T-helper 17 cell (primary cell): ENCODE measurements around the gene TRMU. TPM values are rescaled to one million over a fixed set of nuclear protein-coding genes. Genes with fewer than 3 reads are reported as not detected.
"Not testable (repeated sequence)": the region's sequence is repeated elsewhere in the genome, so short reads cannot be mapped to it uniquely, and the experiment has no call there.

Experiments
- ATAC-seq: fragments of 150-1000 bp; cut with Tn5 transposase; 2 replicates; pipeline ENCODE4 v1.10.0; 2021; ENCODE audit warnings: mild to moderate bottlenecking, moderate library complexity
- DNase-seq, 3 donors: peaks; one replicate each; pipeline versions ENCODE4 v3.0.0 to v3.0.0-alpha.2; 2020 to 2021
- H3K9me3 ChIP-seq: one replicate; pipeline ENCODE4 v1.7.0; 2013; ENCODE audit warnings: low read length, mild to moderate bottlenecking; ENCODE audit not compliant: control insufficient read depth, poor library complexity, severe bottlenecking
- H3K27ac Mint-ChIP-seq: one replicate; pipeline ENCODE4 v1.8.0; 2022; ENCODE audit warnings: mild to moderate bottlenecking, moderate library complexity, mixed read lengths
- H3K27me3 Mint-ChIP-seq: one replicate; pipeline ENCODE4 v1.8.0; 2022; ENCODE audit warnings: mixed read lengths
- H3K36me3 Mint-ChIP-seq: one replicate; pipeline ENCODE4 v1.8.0; 2022; ENCODE audit warnings: low read depth, mixed read lengths
- H3K4me1 Mint-ChIP-seq: one replicate; pipeline ENCODE4 v1.8.0; 2022; ENCODE audit warnings: mild to moderate bottlenecking, mixed read lengths
- H3K4me3 Mint-ChIP-seq: one replicate; pipeline ENCODE4 v1.8.0; 2022; ENCODE audit warnings: mild to moderate bottlenecking, moderate library complexity, mixed read lengths
- total RNA-seq, 4 donors: library from RNA in 2 of 4; stranded (reverse) in 2 of 4; gene quantifications; one replicate each; pipeline ENCODE4 v1.2.3 and lab custom pipeline; 2022 to 2026

The TRMU gene
- total RNA-seq, 2 donors from 2014 or later: 47.5 to 54.8 TPM

- Mint-ChIP-seq H3K36me3 (no peaks in the 10 kb centered on the region), H3K4me1 (peaks cover 18% of the 10 kb centered on the region), H3K4me3 (no peak overlapping the region), H3K27me3 (peaks cover 4% of the 10 kb centered on the region), H3K27ac (no peak overlapping the region)
- ATAC-seq (no peak), DNase-seq (no peak)
- H3K9me3 ChIP-seq: no peaks in the 10 kb centered on the region
Measured at GRCh38 chr22:46293577-46294260, 41.8 kb upstream of the TRMU start.

GRCh38 chr22:46294784-46295183 is 40.7 kb upstream of the TRMU start:
- DNase-seq (no peak), ATAC-seq (no peak)
- H3K27me3 Mint-ChIP-seq: peaks cover 13% of the 10 kb centered on the region
- peaks cover 25% of the 10 kb centered on the region for H3K4me1 Mint-ChIP-seq
- no peaks in the 10 kb centered on the region for H3K9me3 ChIP-seq
- H3K27ac Mint-ChIP-seq: peak overlapping the region; percentile 30
- H3K4me3 Mint-ChIP-seq: peak overlapping the region; percentile 46
- H3K36me3 Mint-ChIP-seq: no peaks in the 10 kb centered on the region

- Mint-ChIP-seq H3K4me3 (peak overlapping the region; percentile 93), H3K27ac (peak overlapping the region; percentile 99), H3K27me3 (peaks cover 13% of the 10 kb centered on the region), H3K36me3 (no peaks in the 10 kb centered on the region), H3K4me1 (peaks cover 25% of the 10 kb centered on the region)
- ATAC-seq (no peak), DNase-seq (no peak)
- no peaks in the 10 kb centered on the region for H3K9me3 ChIP-seq
Measured at GRCh38 chr22:46295277-46295971, 40.1 kb upstream of the TRMU start.

GRCh38 chr22:46296257-46297150 is 39.0 kb upstream of the TRMU start, which contains the start of gene GTSE1:
TSS of gene GTSE1 (plus strand) at chr22:46296870. CDS start at chr22:46297401, 531 bp downstream.
- no peaks in the 10 kb centered on the region for H3K9me3 ChIP-seq
- Mint-ChIP-seq H3K27me3 (peaks cover 13% of the 10 kb centered on the region), H3K4me1 (peaks cover 25% of the 10 kb centered on the region), H3K36me3 (no peaks in the 10 kb centered on the region), H3K4me3 (peak within 1 kb of the TSS; percentile 93), H3K27ac (peak within 1 kb of the TSS; percentile 99)
- DNase-seq: peak; percentile 94 to 96 (median 94)
- ATAC-seq: peak; percentile 99

GRCh38 chr22:46297151-46297812 is 38.2 kb upstream of the TRMU start:
- Mint-ChIP-seq H3K4me1 (peaks cover 25% of the 10 kb centered on the region), H3K27ac (no peak overlapping the region), H3K4me3 (peak overlapping the region; percentile 93), H3K36me3 (no peaks in the 10 kb centered on the region), H3K27me3 (peaks cover 13% of the 10 kb centered on the region)
- ATAC-seq (no peak), DNase-seq (no peak)
- H3K9me3 ChIP-seq: no peaks in the 10 kb centered on the region

- peaks cover 13% of the 10 kb centered on the region for H3K27me3 Mint-ChIP-seq
- ATAC-seq: no peak
- H3K9me3 ChIP-seq: no peaks in the 10 kb centered on the region
- DNase-seq: no peak
- peak overlapping the region; percentile 81 for H3K4me3 Mint-ChIP-seq
- peaks cover 22% of the 10 kb centered on the region for H3K4me1 Mint-ChIP-seq
- H3K36me3 Mint-ChIP-seq: no peaks in the 10 kb centered on the region
- peak overlapping the region; percentile 56 for H3K27ac Mint-ChIP-seq
Measured at GRCh38 chr22:46299101-46299500, 36.4 kb upstream of the TRMU start.

GRCh38 chr22:46300491-46300890 is 35.0 kb upstream of the TRMU start:
- Mint-ChIP-seq H3K27ac (no peak overlapping the region), H3K36me3 (no peaks in the 10 kb centered on the region), H3K27me3 (peaks cover 13% of the 10 kb centered on the region), H3K4me3 (no peak overlapping the region), H3K4me1 (peaks cover 19% of the 10 kb centered on the region)
- ATAC-seq (no peak), DNase-seq (no peak)
- no peaks in the 10 kb centered on the region for H3K9me3 ChIP-seq

- ATAC-seq (no peak), DNase-seq (no peak)
- no peaks in the 10 kb centered on the region for H3K9me3 ChIP-seq
- peaks cover 11% of the 10 kb centered on the region for H3K27me3 Mint-ChIP-seq
- H3K36me3 Mint-ChIP-seq: no peaks in the 10 kb centered on the region
- H3K27ac Mint-ChIP-seq: no peak overlapping the region
- peaks cover 7% of the 10 kb centered on the region for H3K4me1 Mint-ChIP-seq
- H3K4me3 Mint-ChIP-seq: no peak overlapping the region
Measured at GRCh38 chr22:46303347-46303965, 32.1 kb upstream of the TRMU start.

GRCh38 chr22:46308283-46308988 is 27.1 kb upstream of the TRMU start:
- H3K9me3 ChIP-seq: no peaks in the 10 kb centered on the region
- DNase-seq: no peak
- peaks cover 5% of the 10 kb centered on the region for H3K4me1 Mint-ChIP-seq
- H3K4me3 Mint-ChIP-seq: no peak overlapping the region
- H3K27me3 Mint-ChIP-seq: no peaks in the 10 kb centered on the region
- no peak for ATAC-seq
- no peaks in the 10 kb centered on the region for H3K36me3 Mint-ChIP-seq
- no peak overlapping the region for H3K27ac Mint-ChIP-seq

GRCh38 chr22:46309526-46310085 is 25.9 kb upstream of the TRMU start:
- no peaks in the 10 kb centered on the region for H3K36me3 Mint-ChIP-seq
- H3K27me3 Mint-ChIP-seq: no peaks in the 10 kb centered on the region
- DNase-seq: no peak

GRCh38 chr22:46312056-46312455 is 23.5 kb upstream of the TRMU start:
- Mint-ChIP-seq H3K4me3 (no peak overlapping the region), H3K4me1 (peaks cover 5% of the 10 kb centered on the region), H3K27ac (no peak overlapping the region), H3K27me3 (no peaks in the 10 kb centered on the region), H3K36me3 (no peaks in the 10 kb centered on the region)
- H3K9me3 ChIP-seq: no peaks in the 10 kb centered on the region
- DNase-seq: no peak
- no peak for ATAC-seq

More at GRCh38 chr22:46309526-46310085, 25.9 kb upstream of the TRMU start:
- no peaks in the 10 kb centered on the region for H3K9me3 ChIP-seq
- no peak overlapping the region for H3K27ac Mint-ChIP-seq
- peaks cover 5% of the 10 kb centered on the region for H3K4me1 Mint-ChIP-seq
- no peak for ATAC-seq
- no peak overlapping the region for H3K4me3 Mint-ChIP-seq

- not testable (repeated sequence) for H3K36me3 Mint-ChIP-seq, H3K4me1 Mint-ChIP-seq, ATAC-seq
Measured at GRCh38 chr22:46312848-46313247, 22.7 kb upstream of the TRMU start.

More at GRCh38 chr22:46312848-46313247, 22.7 kb upstream of the TRMU start:
- H3K9me3 ChIP-seq, H3K4me3 Mint-ChIP-seq, H3K27me3 Mint-ChIP-seq, DNase-seq, H3K27ac Mint-ChIP-seq: not testable (repeated sequence)
